Activated CD8-positive, alpha-beta memory T cell treated with anti-CD3 and anti-CD28 coated beads, Interleukin-2, amount 50 U/mL, for 48 hours (primary cell): Measurements from ENCODE around the gene AP1S1.

Experiments
- DNase-seq: peaks from one replicate; pipeline ENCODE4 v3.0.0-alpha.2; 2020

Gene AP1S1

GRCh38 chr7:101159696-101160674 lies 5.7 kb downstream of the AP1S1 start:
- DNase-seq, result no peak

- DNase-seq, result no peak
These were observed 6.6 kb downstream of the AP1S1 start for GRCh38 chr7:101160910-101161309.

GRCh38 chr7:101161692-101162471 lies 7.6 kb downstream of the AP1S1 start:
- DNase-seq, result no peak

GRCh38 chr7:101162551-101163278 lies 8.4 kb downstream of the AP1S1 start:
- no peak for DNase-seq

GRCh38 chr7:101163279-101164070 lies 9.2 kb downstream of the AP1S1 start:
- DNase-seq, result no peak

GRCh38 chr7:101164071-101164840 lies 10.0 kb downstream of the AP1S1 start:
- no peak for DNase-seq

- peak; percentile 99 for DNase-seq
These were observed 11.0 kb downstream of the AP1S1 start, which contains the start of gene VGF for GRCh38 chr7:101165075-101165957. Gene VGF (minus strand): TSS chr7:101165569. CDS start chr7:101164843, 726 bp downstream.

- no peak for DNase-seq
These were observed 11.8 kb downstream of the AP1S1 start for GRCh38 chr7:101165958-101166647.

- no peak for DNase-seq
These were observed 12.3 kb downstream of the AP1S1 start for GRCh38 chr7:101166648-101166908.

- DNase-seq, result no peak
These were observed 12.8 kb downstream of the AP1S1 start for GRCh38 chr7:101166909-101167644.

GRCh38 chr7:101167645-101168411 lies 13.6 kb downstream of the AP1S1 start:
- DNase-seq, result no peak

- no peak for DNase-seq
These were observed 14.3 kb downstream of the AP1S1 start for GRCh38 chr7:101168412-101169049.

GRCh38 chr7:101169110-101169837 lies 15.0 kb downstream of the AP1S1 start:
- no peak for DNase-seq

- DNase-seq, result peak; percentile 96
These were observed 15.7 kb downstream of the AP1S1 start for GRCh38 chr7:101169838-101170551.

- no peak for DNase-seq
These were observed 16.6 kb downstream of the AP1S1 start for GRCh38 chr7:101170617-101171441.
